ENCODE results near the gene SYT8. TPM values are rescaled to one million over a fixed set of nuclear protein-coding genes. Genes with fewer than 3 reads are reported as not detected.
A peak's percentile ranks its signal among the peaks of the same experiment; 100 is the strongest.

SYT8 gene
- total RNA-seq, 3 donors from 2014 or later (not counting 1 experiment from before 2014, with no cell fraction given), result not detected

- TF ChIP-seq CTCF (IDR thresholded peaks at IDR 0.05), result no peak
- Mint-ChIP-seq H3K27ac (no peak overlapping the region), H3K4me1 (peaks cover 0 to 11% of the 10 kb centered on the region in 2 donors), H3K4me3 (no peak overlapping the region), H3K27me3 (ENCODE audit: low read depth in 2 of 2) (peaks cover 6 to 15% of the 10 kb centered on the region in 2 donors), H3K9me3 (no peaks in the 10 kb centered on the region), H3K36me3 (no peaks in the 10 kb centered on the region)
- Histone ChIP-seq H3K27me3 (ENCODE audit: control insufficient read depth, insufficient read depth, low read length) (peaks cover 4% of the 10 kb centered on the region), H3K4me1 (ENCODE audit: control insufficient read depth, insufficient read depth, low read length) (peaks cover 23% of the 10 kb centered on the region), H3K27ac (ENCODE audit: low read length) (no peak overlapping the region), H3K9me3 (ENCODE audit: control insufficient read depth, insufficient read depth, low read length) (no peaks in the 10 kb centered on the region), H3K4me3 (ENCODE audit: low read length) (no peak overlapping the region), H3K36me3 (ENCODE audit: control insufficient read depth, insufficient read depth, low read length) (no peaks in the 10 kb centered on the region)
- no peak for ATAC-seq
- intact Hi-C loops (cut with micrococcal nuclease), result loop anchor here (1.0 to 2.0 kb wide), 2 partner anchors 139 to 180 kb away; no protein-coding TSS in a partner anchor
- WGBS (ENCODE audit: insufficient coverage), result 53% methylated on average over 17 of the region's 17 CpGs
- DNase-seq, result peak in 1 of 2 donors; percentile 8
Measured at GRCh38 chr11:1832920-1833295, 1.9 kb upstream of the SYT8 start.

GRCh38 chr11:1834062-1834610 lies 654 bp upstream of the SYT8 start:
- no peak for TF ChIP-seq CTCF (IDR thresholded peaks at IDR 0.05)
- H3K27ac Mint-ChIP-seq, result no peak overlapping the region
- WGBS (ENCODE audit: insufficient coverage), result 89% methylated on average over 13 of the region's 14 CpGs
- H3K4me3 Mint-ChIP-seq, result no peak overlapping the region
- H3K36me3 Mint-ChIP-seq, result no peaks in the 10 kb centered on the region
- H3K27me3 ChIP-seq (ENCODE audit: control insufficient read depth, insufficient read depth, low read length), result peaks cover 4% of the 10 kb centered on the region
- H3K27me3 Mint-ChIP-seq (ENCODE audit: low read depth in 2 of 2), result peaks cover 2 to 11% of the 10 kb centered on the region in 2 donors
- peaks cover 0 to 12% of the 10 kb centered on the region in 2 donors for H3K4me1 Mint-ChIP-seq
- no peak overlapping the region for H3K27ac ChIP-seq (ENCODE audit: low read length)
- peaks cover 35% of the 10 kb centered on the region for H3K4me1 ChIP-seq (ENCODE audit: control insufficient read depth, insufficient read depth, low read length)
- no peaks in the 10 kb centered on the region for H3K36me3 ChIP-seq (ENCODE audit: control insufficient read depth, insufficient read depth, low read length)
- H3K4me3 ChIP-seq (ENCODE audit: low read length), result no peak overlapping the region
- DNase-seq (peak in 1 of 2 donors; percentile 6), ATAC-seq (no peak)
- no peaks in the 10 kb centered on the region for H3K9me3 ChIP-seq (ENCODE audit: control insufficient read depth, insufficient read depth, low read length)
- H3K9me3 Mint-ChIP-seq, result no peaks in the 10 kb centered on the region
- intact Hi-C loops (cut with micrococcal nuclease), result no loop called here

- Mint-ChIP-seq H3K4me1 (peaks cover 0 to 25% of the 10 kb centered on the region in 2 donors), H3K9me3 (no peaks in the 10 kb centered on the region), H3K36me3 (no peaks in the 10 kb centered on the region), H3K27me3 (ENCODE audit: low read depth in 2 of 2) (peaks cover 0 to 11% of the 10 kb centered on the region in 2 donors), H3K4me3 (no peak overlapping the region), H3K27ac (no peak overlapping the region)
- WGBS (ENCODE audit: insufficient coverage), result 88% methylated on average over 12 of the region's 12 CpGs
- H3K4me1 ChIP-seq (ENCODE audit: control insufficient read depth, insufficient read depth, low read length), result peaks cover 50% of the 10 kb centered on the region
- no peak for TF ChIP-seq CTCF (IDR thresholded peaks at IDR 0.05)
- H3K4me3 ChIP-seq (ENCODE audit: low read length), result no peak overlapping the region
- intact Hi-C loops (cut with micrococcal nuclease), result loop anchor here (2.0 kb wide), 1 partner anchor 17 kb away; the partner anchor contains the start of gene LSP1
- H3K36me3 ChIP-seq (ENCODE audit: control insufficient read depth, insufficient read depth, low read length), result no peaks in the 10 kb centered on the region
- ATAC-seq (no peak), DNase-seq (peak in 1 of 2 donors; percentile 4)
- peaks cover 4% of the 10 kb centered on the region for H3K27me3 ChIP-seq (ENCODE audit: control insufficient read depth, insufficient read depth, low read length)
- no peak overlapping the region for H3K27ac ChIP-seq (ENCODE audit: low read length)
- no peaks in the 10 kb centered on the region for H3K9me3 ChIP-seq (ENCODE audit: control insufficient read depth, insufficient read depth, low read length)
Measured at GRCh38 chr11:1835671-1836010, 851 bp downstream of the SYT8 start.

All from natural killer cell (primary cell).